SK-N-SH (cell line): ENCODE data around the gene ABRACL. TPM values are rescaled to one million over a fixed set of nuclear protein-coding genes. Genes with fewer than 3 reads are reported as not detected.

Experiments
- CTCF ChIA-PET: fragments of 300-600, 350-600 bp; formaldehyde crosslinking; extraction: SDS; loops from one replicate; lab custom pipeline; 2021; lab: Yijun Ruan, JAX
- POLR2A ChIA-PET: fragments of 350-600 bp; sonication (Branson Sonifier 250); formaldehyde crosslinking; extraction: SDS; loops from one replicate; lab custom pipeline; 2020; ENCODE audit warnings: antibody characterized with exemption, inconsistent platforms; lab: Yijun Ruan, JAX
- DNase-seq: peaks from one replicate; pipeline ENCODE4 v3.0.0; 2012
- H2AFZ ChIP-seq: fragments of 200-600 bp; sonication (generic); 2 replicates; pipeline ENCODE4 v1.8.1; 2016; ENCODE audit warnings: antibody characterized with exemption, mild to moderate bottlenecking, low read depth
- H3F3A ChIP-seq: fragments of 200-600 bp; sonication (generic); replicated peaks from 2 replicates; pipeline ENCODE3; 2016; ENCODE audit warnings: antibody characterized with exemption, mild to moderate bottlenecking; ENCODE audit not compliant: insufficient read depth
- H3K27ac ChIP-seq, 2 experiments: fragments of 200-500 bp in 1 of 2; fragments of 200-600 bp in 1 of 2; sonication (Bioruptor generic) in 1 of 2; sonication (generic), shearing (Covaris generic) in 1 of 2; 2 replicates each; pipeline versions ENCODE4 v1.5.1 to v1.6.1; 2014 to 2016; ENCODE audit warnings: low read depth in 2 of 2, inconsistent platforms in 1 of 2, low read length in 1 of 2, mild to moderate bottlenecking in 1 of 2, mixed read lengths in 1 of 2
- H3K27me3 ChIP-seq: fragments of 200-600 bp; sonication (generic), shearing (Covaris generic); 2 replicates; pipeline ENCODE4 v1.6.1; 2016; ENCODE audit warnings: mixed run types; ENCODE audit not compliant: insufficient read depth
- H3K36me3 ChIP-seq, 2 experiments: fragments of 200-500 bp in 1 of 2; fragments of 200-600 bp in 1 of 2; sonication (Bioruptor generic) in 1 of 2; sonication (generic) in 1 of 2; replicated peaks in 1 of 2; 2 replicates each; pipeline versions ENCODE3 to v1.5.1; 2014 to 2016; ENCODE audit warnings: low read length in 1 of 2, mild to moderate bottlenecking in 1 of 2; ENCODE audit not compliant: insufficient read depth in 2 of 2, control insufficient read depth in 1 of 2
- H3K4me1 ChIP-seq, 2 experiments: fragments of 200-500 bp in 1 of 2; fragments of 200-600 bp in 1 of 2; sonication (Bioruptor generic) in 1 of 2; sonication (generic), shearing (Covaris generic) in 1 of 2; 2 replicates each; pipeline versions ENCODE4 v1.5.1 to v1.6.1; 2014 to 2016; ENCODE audit warnings: low read depth in 1 of 2, low read length in 1 of 2, mixed run types in 1 of 2; ENCODE audit not compliant: insufficient read depth in 2 of 2, control insufficient read depth in 1 of 2
- H3K4me2 ChIP-seq: fragments of 200-600 bp; sonication (generic), shearing (Covaris generic); 2 replicates; pipeline ENCODE4 v1.6.1; 2017; ENCODE audit warnings: mixed run types
- H3K4me3 ChIP-seq, 2 experiments: fragments of 200-500 bp in 1 of 2; fragments of 200-600 bp in 1 of 2; sonication (Bioruptor generic) in 1 of 2; sonication (generic), shearing (Covaris generic) in 1 of 2; 2 replicates each; pipeline versions ENCODE4 v1.5.1 to v1.8.1; 2014 to 2016; ENCODE audit warnings: low read depth in 2 of 2, inconsistent platforms in 1 of 2, low read length in 1 of 2, mild to moderate bottlenecking in 1 of 2, mixed read lengths in 1 of 2, moderate library complexity in 1 of 2
- H3K79me2 ChIP-seq: fragments of 200-600 bp; sonication (generic); 2 replicates; pipeline ENCODE4 v1.8.1; 2017; ENCODE audit warnings: mild to moderate bottlenecking; ENCODE audit not compliant: insufficient read depth
- H3K9ac ChIP-seq: fragments of 200-600 bp; sonication (generic); 2 replicates; pipeline ENCODE4 v1.6.1; 2017; ENCODE audit warnings: mixed run types
- H3K9me2 ChIP-seq: fragments of 200-600 bp; sonication (generic); 2 replicates; pipeline ENCODE4 v1.6.1; 2017; ENCODE audit warnings: mixed run types
- H3K9me3 ChIP-seq: fragments of 200-600 bp; sonication (generic); 2 replicates; pipeline ENCODE4 v1.6.1; 2017; ENCODE audit warnings: mixed run types, mild to moderate bottlenecking, moderate library complexity
- H4K20me1 ChIP-seq: fragments of 200-600 bp; sonication (generic); 2 replicates; pipeline ENCODE4 v1.6.1; 2017; ENCODE audit warnings: mild to moderate bottlenecking, mixed run types; ENCODE audit not compliant: insufficient read depth
- EP300 ChIP-seq, 2 experiments: IDR thresholded peaks; 2 replicates each; pipeline versions ENCODE4 v1.4.0 to v1.6.1; 2012; ENCODE audit warnings: borderline replicate concordance in 1 of 2, low read depth in 1 of 2, low read length in 1 of 2
- FOXJ3 ChIP-seq: sonication (generic); formaldehyde crosslinking; IDR thresholded peaks from 2 replicates; pipeline ENCODE4 v1.5.1; 2020; ENCODE audit warnings: mild to moderate bottlenecking, missing genetic modification reagents
- FOXM1 ChIP-seq: IDR thresholded peaks from 2 replicates; pipeline ENCODE4 v1.4.0; 2012; ENCODE audit warnings: low read depth, mild to moderate bottlenecking
- GABPA ChIP-seq: IDR thresholded peaks from 2 replicates; pipeline ENCODE4 v1.4.0; 2012; ENCODE audit warnings: low read depth, mild to moderate bottlenecking
- GATA2 ChIP-seq: sonication (generic); formaldehyde crosslinking; IDR thresholded peaks from 2 replicates; pipeline ENCODE4 v1.5.0; 2020; ENCODE audit warnings: mild to moderate bottlenecking, missing genetic modification reagents
- MXI1 ChIP-seq: IDR thresholded peaks from 2 replicates; pipeline ENCODE4 v1.6.1; 2012; ENCODE audit warnings: mild to moderate bottlenecking, low read depth, low read length, improper control_type of control experiment
- NRF1 ChIP-seq: IDR thresholded peaks from 2 replicates; pipeline ENCODE4 v1.6.1; 2012; ENCODE audit warnings: low read depth, mild to moderate bottlenecking, low read length
- REST ChIP-seq: IDR thresholded peaks from 2 replicates; pipeline ENCODE4 v1.6.1; 2012; ENCODE audit warnings: mild to moderate bottlenecking, low read depth, low read length, moderate library complexity
- RXRA ChIP-seq: IDR thresholded peaks from 2 replicates; pipeline ENCODE4 v1.4.0; 2012; ENCODE audit warnings: low read depth, mild to moderate bottlenecking, borderline replicate concordance
- TAF1 ChIP-seq: IDR thresholded peaks from 2 replicates; pipeline ENCODE4 v1.6.1; 2012; ENCODE audit warnings: low read depth, mild to moderate bottlenecking, low read length, moderate library complexity, borderline replicate concordance
- TCF12 ChIP-seq: IDR thresholded peaks from 2 replicates; pipeline ENCODE4 v1.4.0; 2012
- YY1 ChIP-seq: IDR thresholded peaks from 2 replicates; pipeline ENCODE4 v1.4.0; 2012; ENCODE audit warnings: low read depth, mild to moderate bottlenecking
- polyA plus RNA-seq, 3 experiments: library from polyadenylated mRNA; depleted of rRNA; stranded (reverse); fragments of >200 nt; gene quantifications; 2 replicates each; pipeline ENCODE4 v1.2.3, GENCODE V29; 2012
- TF ChIP-seq, protein P1 (sequence below): fragments of 150-350 bp; IDR thresholded peaks from 2 replicates; pipeline ENCODE4 v1.6.1; 2016; ENCODE audit warnings: mild to moderate bottlenecking, low read depth, low read length
- TF ChIP-seq, protein P2 (sequence below): fragments of 200-600 bp; sonication (generic); IDR thresholded peaks from 2 replicates; pipeline ENCODE4 v1.6.1; 2017; ENCODE audit warnings: antibody characterized with exemption, mild to moderate bottlenecking, moderate library complexity
- TF ChIP-seq, protein P3 (sequence below): IDR thresholded peaks from 2 replicates; pipeline ENCODE4 v1.4.0; 2012; ENCODE audit warnings: low read depth
- TF ChIP-seq, protein P4 (sequence below): IDR thresholded peaks from 2 replicates; pipeline ENCODE4 v1.4.0; 2012; ENCODE audit warnings: low read depth, borderline replicate concordance

ABRACL gene
- polyA plus RNA-seq, 1 of the 3 experiments (the other 2 are of a cell fraction): 22.9 TPM

DNA sequence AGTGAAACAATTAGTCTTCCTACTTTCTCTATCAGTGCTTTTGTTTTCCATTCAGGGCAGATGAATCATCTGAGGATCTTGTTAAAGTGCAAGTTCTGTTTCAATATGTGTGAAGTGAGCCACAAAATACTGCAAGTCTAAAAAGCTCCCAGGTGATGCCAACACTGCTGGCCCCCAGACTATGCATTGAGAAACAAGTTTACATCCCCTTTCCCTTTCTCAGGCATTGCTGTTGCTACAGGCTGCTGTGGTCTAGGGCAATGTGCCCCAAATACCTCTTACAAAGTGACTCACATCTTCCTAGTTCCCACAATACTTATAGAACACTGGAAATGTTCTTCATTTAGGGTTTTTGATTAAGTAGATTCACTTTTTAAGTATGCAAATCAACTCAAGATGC lies 31.8 kb downstream of the ABRACL start:
- Histone ChIP-seq H3F3A (peaks cover 3% of the 10 kb centered on the region), H3K9me2 (no peaks in the 10 kb centered on the region), H3K9me3 (no peaks in the 10 kb centered on the region)
- no peak for TF ChIP-seq GATA2
- no peak for TF ChIP-seq TCF12
- TF ChIP-seq YY1: no peak
- TF ChIP-seq, protein P1, sequence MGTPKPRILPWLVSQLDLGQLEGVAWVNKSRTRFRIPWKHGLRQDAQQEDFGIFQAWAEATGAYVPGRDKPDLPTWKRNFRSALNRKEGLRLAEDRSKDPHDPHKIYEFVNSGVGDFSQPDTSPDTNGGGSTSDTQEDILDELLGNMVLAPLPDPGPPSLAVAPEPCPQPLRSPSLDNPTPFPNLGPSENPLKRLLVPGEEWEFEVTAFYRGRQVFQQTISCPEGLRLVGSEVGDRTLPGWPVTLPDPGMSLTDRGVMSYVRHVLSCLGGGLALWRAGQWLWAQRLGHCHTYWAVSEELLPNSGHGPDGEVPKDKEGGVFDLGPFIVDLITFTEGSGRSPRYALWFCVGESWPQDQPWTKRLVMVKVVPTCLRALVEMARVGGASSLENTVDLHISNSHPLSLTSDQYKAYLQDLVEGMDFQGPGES: no peak
- TF ChIP-seq, protein P2, sequence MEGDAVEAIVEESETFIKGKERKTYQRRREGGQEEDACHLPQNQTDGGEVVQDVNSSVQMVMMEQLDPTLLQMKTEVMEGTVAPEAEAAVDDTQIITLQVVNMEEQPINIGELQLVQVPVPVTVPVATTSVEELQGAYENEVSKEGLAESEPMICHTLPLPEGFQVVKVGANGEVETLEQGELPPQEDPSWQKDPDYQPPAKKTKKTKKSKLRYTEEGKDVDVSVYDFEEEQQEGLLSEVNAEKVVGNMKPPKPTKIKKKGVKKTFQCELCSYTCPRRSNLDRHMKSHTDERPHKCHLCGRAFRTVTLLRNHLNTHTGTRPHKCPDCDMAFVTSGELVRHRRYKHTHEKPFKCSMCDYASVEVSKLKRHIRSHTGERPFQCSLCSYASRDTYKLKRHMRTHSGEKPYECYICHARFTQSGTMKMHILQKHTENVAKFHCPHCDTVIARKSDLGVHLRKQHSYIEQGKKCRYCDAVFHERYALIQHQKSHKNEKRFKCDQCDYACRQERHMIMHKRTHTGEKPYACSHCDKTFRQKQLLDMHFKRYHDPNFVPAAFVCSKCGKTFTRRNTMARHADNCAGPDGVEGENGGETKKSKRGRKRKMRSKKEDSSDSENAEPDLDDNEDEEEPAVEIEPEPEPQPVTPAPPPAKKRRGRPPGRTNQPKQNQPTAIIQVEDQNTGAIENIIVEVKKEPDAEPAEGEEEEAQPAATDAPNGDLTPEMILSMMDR: no peak
- no peak for TF ChIP-seq FOXJ3 (CRISPR knock-in tag)
- no peak for TF ChIP-seq NRF1
- no peak for TF ChIP-seq RXRA
- TF ChIP-seq MXI1: no peak
- no peak for TF ChIP-seq REST
- no peak for TF ChIP-seq TAF1
- TF ChIP-seq, protein P3, sequence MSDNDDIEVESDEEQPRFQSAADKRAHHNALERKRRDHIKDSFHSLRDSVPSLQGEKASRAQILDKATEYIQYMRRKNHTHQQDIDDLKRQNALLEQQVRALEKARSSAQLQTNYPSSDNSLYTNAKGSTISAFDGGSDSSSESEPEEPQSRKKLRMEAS: no peak
- TF ChIP-seq EP300 (IDR thresholded peaks at IDR 0.05; ENCODE audit: borderline replicate concordance in 1 of 2, low read depth in 1 of 2, low read length in 1 of 2): no peak
- no peak for TF ChIP-seq GABPA
- no peak for TF ChIP-seq FOXM1
- TF ChIP-seq, protein P4, sequence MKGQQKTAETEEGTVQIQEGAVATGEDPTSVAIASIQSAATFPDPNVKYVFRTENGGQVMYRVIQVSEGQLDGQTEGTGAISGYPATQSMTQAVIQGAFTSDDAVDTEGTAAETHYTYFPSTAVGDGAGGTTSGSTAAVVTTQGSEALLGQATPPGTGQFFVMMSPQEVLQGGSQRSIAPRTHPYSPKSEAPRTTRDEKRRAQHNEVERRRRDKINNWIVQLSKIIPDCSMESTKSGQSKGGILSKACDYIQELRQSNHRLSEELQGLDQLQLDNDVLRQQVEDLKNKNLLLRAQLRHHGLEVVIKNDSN: no peak
- TF ChIP-seq, all 33 proteins: peak for 0
- H3K4me2 ChIP-seq: no peak overlapping the region
- no peak overlapping the region for H2AFZ ChIP-seq
- H3K79me2 ChIP-seq: no peaks in the 10 kb centered on the region
- ChIA-PET POLR2A (no interaction called here), CTCF (no interaction called here)
- H4K20me1 ChIP-seq: no peaks in the 10 kb centered on the region
- H3K27ac ChIP-seq: peak overlapping the region in 1 of 2 experiments; percentile 31; a peak in 1 of 4 replicates
- no peaks in the 10 kb centered on the region; the same call in 1 of the 2 replicates for H3K27me3 ChIP-seq
- no peak for DNase-seq
- no peak overlapping the region for H3K9ac ChIP-seq
- H3K4me3 ChIP-seq: no peak overlapping the region
- no peaks in the 10 kb centered on the region for H3K4me1 ChIP-seq
- no peaks in the 10 kb centered on the region for H3K36me3 ChIP-seq
